Trophoblast cell (in vitro differentiated cells and primary cell): ENCODE results near the gene GGTLC1.
"Not testable (repeated sequence)": the region's sequence is repeated elsewhere in the genome, so short reads cannot be mapped to it uniquely, and the experiment has no call there.

Experiments used
- DNase-seq, 2 donors: peaks; one replicate each; pipeline ENCODE4 v3.0.0-alpha.2; 2016
- H2AFZ ChIP-seq: 2 replicates; pipeline ENCODE4 v1.6.1; 2013; ENCODE audit warnings: low read length, moderate library complexity, mild to moderate bottlenecking; ENCODE audit not compliant: insufficient read depth, poor library complexity
- H2AK5ac ChIP-seq: 2 replicates; pipeline ENCODE4 v1.6.1; 2013; ENCODE audit warnings: mild to moderate bottlenecking, low read length
- H2BK120ac ChIP-seq: 2 replicates; pipeline ENCODE4 v1.6.1; 2013; ENCODE audit warnings: low read length, mild to moderate bottlenecking, moderate library complexity; ENCODE audit not compliant: insufficient read depth, poor library complexity
- H2BK12ac ChIP-seq: 2 replicates; pipeline ENCODE4 v1.6.1; 2013; ENCODE audit warnings: mild to moderate bottlenecking, low read length, moderate library complexity
- H2BK5ac ChIP-seq: 2 replicates; pipeline ENCODE4 v1.6.1; 2013; ENCODE audit warnings: low read length, low read depth, moderate library complexity, mild to moderate bottlenecking; ENCODE audit not compliant: poor library complexity
- H3K14ac ChIP-seq: 2 replicates; pipeline ENCODE4 v1.6.1; 2013; ENCODE audit warnings: mild to moderate bottlenecking, low read length
- H3K18ac ChIP-seq: 2 replicates; pipeline ENCODE4 v1.6.1; 2013; ENCODE audit warnings: mild to moderate bottlenecking, low read length
- H3K23ac ChIP-seq: 2 replicates; pipeline ENCODE4 v1.6.1; 2013; ENCODE audit warnings: low read length
- H3K27ac ChIP-seq: 2 replicates; pipeline ENCODE4 v1.5.1; 2013; ENCODE audit warnings: low read depth, mild to moderate bottlenecking, inconsistent platforms, low read length, moderate library complexity
- H3K27me3 ChIP-seq: 2 replicates; pipeline ENCODE4 v1.6.1; 2013; ENCODE audit warnings: inconsistent platforms, mild to moderate bottlenecking, low read length, moderate library complexity; ENCODE audit not compliant: insufficient read depth
- H3K36me3 ChIP-seq, 2 experiments: 1 replicate in 1 of 2; 2 replicates in 1 of 2; pipeline ENCODE4 v1.6.1; 2013; ENCODE audit warnings: low read length in 2 of 2, mild to moderate bottlenecking in 2 of 2, moderate library complexity in 1 of 2; ENCODE audit not compliant: insufficient read depth in 2 of 2, control insufficient read depth in 1 of 2
- H3K4ac ChIP-seq: 2 replicates; pipeline ENCODE4 v1.6.1; 2013; ENCODE audit warnings: low read depth, mild to moderate bottlenecking, low read length, moderate library complexity
- H3K4me1 ChIP-seq, 2 experiments: 1 replicate in 1 of 2; 2 replicates in 1 of 2; pipeline ENCODE4 v1.6.1; 2013; ENCODE audit warnings: low read length in 2 of 2, mild to moderate bottlenecking in 2 of 2, moderate library complexity in 1 of 2; ENCODE audit not compliant: insufficient read depth in 2 of 2, control insufficient read depth in 1 of 2
- H3K4me2 ChIP-seq: 2 replicates; pipeline ENCODE4 v1.6.1; 2013; ENCODE audit warnings: inconsistent platforms, mild to moderate bottlenecking, low read length, moderate library complexity
- H3K4me3 ChIP-seq: 2 replicates; pipeline ENCODE4 v1.5.1; 2013; ENCODE audit warnings: mild to moderate bottlenecking, low read depth, low read length, inconsistent platforms
- H3K79me1 ChIP-seq: one replicate; pipeline ENCODE4 v1.6.1; 2013; ENCODE audit warnings: low read length
- H3K79me2 ChIP-seq: 2 replicates; pipeline ENCODE4 v1.6.1; 2013; ENCODE audit warnings: low read length, mild to moderate bottlenecking; ENCODE audit not compliant: control insufficient read depth, insufficient read depth, poor library complexity
- H3K9ac ChIP-seq: 2 replicates; pipeline ENCODE4 v1.6.1; 2013; ENCODE audit warnings: mild to moderate bottlenecking, low read length
- H3K9me3 ChIP-seq: 2 replicates; pipeline ENCODE4 v1.6.1; 2013; ENCODE audit warnings: low read depth, mild to moderate bottlenecking, control low read depth, inconsistent platforms, low read length; ENCODE audit not compliant: insufficient read depth
- H4K12ac ChIP-seq: 2 replicates; pipeline ENCODE4 v1.6.1; 2013; ENCODE audit warnings: low read depth, mild to moderate bottlenecking, low read length, moderate library complexity
- H4K8ac ChIP-seq: 2 replicates; pipeline ENCODE4 v1.6.1; 2013; ENCODE audit warnings: low read depth, mild to moderate bottlenecking, low read length, moderate library complexity
- H4K91ac ChIP-seq: one replicate; pipeline ENCODE4 v1.6.1; 2013; ENCODE audit warnings: low read depth, mild to moderate bottlenecking, low read length, moderate library complexity
- WGBS: extraction: QIAGEN DNeasy Blood & Tissue Kit; methylation state at CpG from one replicate; pipeline ENCODE4 v1.1.7; 2013; ENCODE audit warnings: missing lambda C conversion rate; ENCODE audit not compliant: insufficient read length, insufficient coverage; ENCODE audit errors: extremely low coverage; 5-methylcytosine and 5-hydroxymethylcytosine counted together

The GGTLC1 gene

GRCh38 chr20:23981526-23981925, 7.1 kb downstream of the GGTLC1 start:
- not testable (repeated sequence) for H4K91ac ChIP-seq, H2AK5ac ChIP-seq
- no CpG with 5 or more reads among the region's 5 CpGs for WGBS

DNA sequence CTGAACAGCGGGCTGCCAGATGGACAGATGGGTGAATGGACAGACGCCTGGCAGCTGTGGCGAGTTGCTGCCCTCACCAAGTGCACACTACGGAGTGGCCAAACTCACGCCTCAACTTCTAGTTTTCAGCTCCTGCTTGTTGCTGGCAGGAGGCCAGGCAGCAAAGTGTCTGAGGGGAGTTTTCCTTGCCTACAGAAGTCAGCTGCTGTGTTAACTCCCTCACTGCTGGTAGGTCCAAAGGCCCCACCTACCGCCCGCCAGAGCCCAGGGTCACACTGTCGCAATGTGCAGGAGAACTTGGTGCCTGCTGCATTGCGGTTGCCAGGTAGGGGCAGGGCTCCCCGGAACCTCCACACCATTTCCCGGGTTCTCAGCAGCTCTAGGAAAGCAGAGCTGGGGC, 7.6 kb downstream of the GGTLC1 start:
- not testable (repeated sequence) for H3K18ac ChIP-seq, H3K27ac ChIP-seq, H4K8ac ChIP-seq, H2AFZ ChIP-seq, H3K4me2 ChIP-seq, H3K9ac ChIP-seq, H4K91ac ChIP-seq, H3K27me3 ChIP-seq, H3K4ac ChIP-seq, H2BK5ac ChIP-seq, H3K79me1 ChIP-seq, H3K36me3 ChIP-seq, H3K9me3 ChIP-seq, H3K14ac ChIP-seq, H4K12ac ChIP-seq, H3K4me1 ChIP-seq, DNase-seq, H2BK120ac ChIP-seq, H3K4me3 ChIP-seq, H3K79me2 ChIP-seq, H2BK12ac ChIP-seq, H3K23ac ChIP-seq, H2AK5ac ChIP-seq
- no CpG with 5 or more reads among the region's 11 CpGs for WGBS

More at GRCh38 chr20:23981526-23981925, 7.1 kb downstream of the GGTLC1 start:
- not testable (repeated sequence) for H2BK120ac ChIP-seq, H2BK5ac ChIP-seq, H3K4me1 ChIP-seq, H3K27ac ChIP-seq, H2AFZ ChIP-seq, DNase-seq, H3K9me3 ChIP-seq, H3K4me2 ChIP-seq, H3K27me3 ChIP-seq, H4K8ac ChIP-seq, H2BK12ac ChIP-seq, H3K14ac ChIP-seq, H3K79me1 ChIP-seq, H3K9ac ChIP-seq, H4K12ac ChIP-seq, H3K79me2 ChIP-seq, H3K36me3 ChIP-seq, H3K4me3 ChIP-seq, H3K23ac ChIP-seq, H3K4ac ChIP-seq, H3K18ac ChIP-seq

GRCh38 chr20:23979899-23980811, 8.4 kb downstream of the GGTLC1 start:
- H3K9ac ChIP-seq, DNase-seq, H2AK5ac ChIP-seq, H4K12ac ChIP-seq, H2BK5ac ChIP-seq, H3K27me3 ChIP-seq, H3K9me3 ChIP-seq, H2BK120ac ChIP-seq, H3K36me3 ChIP-seq, H3K4me1 ChIP-seq, H3K4me2 ChIP-seq, H3K79me2 ChIP-seq, H3K23ac ChIP-seq, H4K8ac ChIP-seq, H3K79me1 ChIP-seq, H4K91ac ChIP-seq, H3K27ac ChIP-seq, H3K4me3 ChIP-seq, H3K4ac ChIP-seq, H2BK12ac ChIP-seq, H3K18ac ChIP-seq, H3K14ac ChIP-seq, H2AFZ ChIP-seq: not testable (repeated sequence)
- WGBS = 100% methylated on average over 2 of the region's 17 CpGs

GRCh38 chr20:23979380-23979779, 9.2 kb downstream of the GGTLC1 start:
- H3K14ac ChIP-seq, H3K4me2 ChIP-seq, H4K91ac ChIP-seq, H2AFZ ChIP-seq, H3K4me3 ChIP-seq, H3K4me1 ChIP-seq, H3K27ac ChIP-seq, H2AK5ac ChIP-seq, H3K27me3 ChIP-seq, H2BK12ac ChIP-seq, H3K18ac ChIP-seq, H3K23ac ChIP-seq, H3K36me3 ChIP-seq, H4K12ac ChIP-seq, H3K9ac ChIP-seq, H2BK120ac ChIP-seq, H3K79me1 ChIP-seq, H3K4ac ChIP-seq, H3K9me3 ChIP-seq, H2BK5ac ChIP-seq, H3K79me2 ChIP-seq, DNase-seq, H4K8ac ChIP-seq: not testable (repeated sequence)
- no CpG with 5 or more reads among the region's 6 CpGs for WGBS
